Liver (tissue), 9 donors: Measurements from ENCODE around the gene CATSPER4. TPM values are rescaled to one million over a fixed set of nuclear protein-coding genes. Genes with fewer than 3 reads are reported as not detected.

Experiments
- DNase-seq: peaks from one replicate; pipeline ENCODE4 v3.0.0-alpha.2; 2017; ENCODE audit warnings: low spot score
- H3K27ac ChIP-seq, 2 donors: one replicate each; pipeline ENCODE4 v1.7.0; 2013; ENCODE audit warnings: inconsistent platforms in 2 of 2, low read length in 2 of 2, control low read depth in 1 of 2, low read depth in 1 of 2, mild to moderate bottlenecking in 1 of 2
- H3K27me3 ChIP-seq, 4 donors: one replicate each; pipeline versions ENCODE4 v1.6.1 to v1.7.0; 2013; ENCODE audit warnings: low read length in 3 of 4, inconsistent platforms in 1 of 4, mild to moderate bottlenecking in 1 of 4, moderate library complexity in 1 of 4; ENCODE audit not compliant: control insufficient read depth in 4 of 4, insufficient read depth in 4 of 4
- H3K36me3 ChIP-seq, 4 donors: one replicate each; pipeline versions ENCODE4 v1.6.1 to v1.7.0; 2013; ENCODE audit warnings: low read length in 3 of 4, mild to moderate bottlenecking in 3 of 4, low read depth in 1 of 4, moderate library complexity in 1 of 4; ENCODE audit not compliant: control insufficient read depth in 4 of 4, insufficient read depth in 3 of 4
- H3K4me1 ChIP-seq, 4 donors: one replicate each; pipeline versions ENCODE4 v1.6.1 to v1.7.0; 2013; ENCODE audit warnings: low read length in 3 of 4, mild to moderate bottlenecking in 3 of 4, moderate library complexity in 1 of 4; ENCODE audit not compliant: control insufficient read depth in 4 of 4, insufficient read depth in 4 of 4
- H3K4me3 ChIP-seq, 3 donors: one replicate each; pipeline versions ENCODE4 v1.6.1 to v1.7.0; 2013; ENCODE audit warnings: low read length in 3 of 3, control low read depth in 1 of 3, low read depth in 1 of 3, mild to moderate bottlenecking in 1 of 3
- H3K9ac ChIP-seq, 2 donors: one replicate each; pipeline ENCODE4 v1.7.0; 2013; ENCODE audit warnings: low read length in 2 of 2, mild to moderate bottlenecking in 2 of 2, moderate library complexity in 2 of 2, control low read depth in 1 of 2, low read depth in 1 of 2
- H3K9me3 ChIP-seq, 4 donors: one replicate each; pipeline versions ENCODE4 v1.6.1 to v1.7.0; 2013; ENCODE audit warnings: low read length in 3 of 4; ENCODE audit not compliant: control insufficient read depth in 4 of 4
- EGR1 ChIP-seq, 2 donors: IDR thresholded peaks; 2 replicates each; pipeline ENCODE4 v1.6.1; 2016 to 2018; ENCODE audit warnings: antibody characterized with exemption in 2 of 2, low read depth in 2 of 2
- FOXA1 ChIP-seq: IDR thresholded peaks from 2 replicates; pipeline ENCODE4 v1.6.1; 2016; ENCODE audit warnings: antibody characterized with exemption
- FOXA2 ChIP-seq: IDR thresholded peaks from 2 replicates; pipeline ENCODE4 v1.6.1; 2016; ENCODE audit warnings: antibody characterized with exemption
- GABPA ChIP-seq, 2 donors: IDR thresholded peaks in 1 of 2; conservative IDR thresholded peaks in 1 of 2; 2 replicates each; pipeline ENCODE4 v1.6.1; 2016; ENCODE audit warnings: antibody characterized with exemption in 2 of 2, mild to moderate bottlenecking in 1 of 2, moderate library complexity in 1 of 2
- HNF4A ChIP-seq, 2 donors: conservative IDR thresholded peaks; 2 replicates each; pipeline ENCODE4 v1.6.1; 2016; ENCODE audit warnings: antibody characterized with exemption in 2 of 2, mild to moderate bottlenecking in 2 of 2
- HNF4G ChIP-seq: IDR thresholded peaks from 2 replicates; pipeline ENCODE4 v1.6.1; 2016; ENCODE audit warnings: antibody characterized with exemption
- JUND ChIP-seq, 2 donors: IDR thresholded peaks; 2 replicates each; pipeline ENCODE4 v1.6.1; 2016; ENCODE audit warnings: antibody characterized with exemption in 2 of 2
- NR2F2 ChIP-seq: IDR thresholded peaks from 2 replicates; pipeline ENCODE4 v1.6.1; 2016; ENCODE audit warnings: antibody characterized with exemption
- RAD21 ChIP-seq, 2 donors: IDR thresholded peaks; 2 replicates each; pipeline ENCODE4 v1.6.1; 2016; ENCODE audit warnings: antibody characterized with exemption in 2 of 2, mild to moderate bottlenecking in 2 of 2
- RXRA ChIP-seq, 2 donors: IDR thresholded peaks; 2 replicates each; pipeline ENCODE4 v1.6.1; 2017 to 2018; ENCODE audit warnings: antibody characterized with exemption in 2 of 2, mild to moderate bottlenecking in 1 of 2
- SP1 ChIP-seq: IDR thresholded peaks from 2 replicates; pipeline ENCODE4 v1.6.1; 2018; ENCODE audit warnings: antibody characterized with exemption, mild to moderate bottlenecking
- TAF1 ChIP-seq: conservative IDR thresholded peaks from 2 replicates; pipeline ENCODE4 v1.6.1; 2016; ENCODE audit warnings: antibody characterized with exemption, mild to moderate bottlenecking
- YY1 ChIP-seq: IDR thresholded peaks from 2 replicates; pipeline ENCODE4 v1.6.1; 2016; ENCODE audit warnings: antibody characterized with exemption, mild to moderate bottlenecking
- WGBS: extraction: QIAGEN DNeasy Blood & Tissue Kit; methylation state at CpG from one replicate; pipeline ENCODE4 v1.1.7; 2013; 5-methylcytosine and 5-hydroxymethylcytosine counted together
- polyA plus RNA-seq, 2 donors: library from polyadenylated mRNA; stranded (reverse) in 1 of 2; unstranded in 1 of 2; fragments of 200-250 nt in 1 of 2; fragments of >200 nt in 1 of 2; fragmentation: Nextera tagmentation in 1 of 2; extraction: Ambion mirVana in 1 of 2; gene quantifications; one replicate each; pipeline versions ENCODE4 v1.2.1 to v1.2.3, GENCODE V29; 2013 to 2015
- total RNA-seq, 2 donors: library from RNA; depleted of rRNA; stranded (reverse); fragments of >200 nt; gene quantifications; one replicate each; pipeline ENCODE4 v1.2.3, GENCODE V29; 2014
- TF ChIP-seq, protein P1 (sequence below): IDR thresholded peaks from 2 replicates; pipeline ENCODE4 v1.6.1; 2016; ENCODE audit warnings: antibody characterized with exemption
- TF ChIP-seq, protein P2 (sequence below): IDR thresholded peaks from 2 replicates; pipeline ENCODE4 v1.6.1; 2016; ENCODE audit warnings: antibody characterized with exemption
- TF ChIP-seq, protein P3 (sequence below): fragments of 150-350 bp; IDR thresholded peaks from 2 replicates; pipeline ENCODE4 v1.5.1; 2017; ENCODE audit warnings: improper control_type of control experiment, low read depth, low read length; ENCODE audit not compliant: missing input control
- TF ChIP-seq, protein P4 (sequence below): IDR thresholded peaks from 2 replicates; pipeline ENCODE4 v1.6.1; 2016; ENCODE audit warnings: antibody characterized with exemption, mild to moderate bottlenecking
- TF ChIP-seq, protein P5 (sequence below): IDR thresholded peaks from 2 replicates; pipeline ENCODE4 v1.6.1; 2016; ENCODE audit warnings: antibody characterized with exemption
- donor health status: healthy.
- donor health status: healthy.
- donor health status: healthy.
- donor health status: healthy.
- donor health status: healthy.

The CATSPER4 gene
- total and polyA plus RNA-seq, 4 donors: not detected

DNA sequence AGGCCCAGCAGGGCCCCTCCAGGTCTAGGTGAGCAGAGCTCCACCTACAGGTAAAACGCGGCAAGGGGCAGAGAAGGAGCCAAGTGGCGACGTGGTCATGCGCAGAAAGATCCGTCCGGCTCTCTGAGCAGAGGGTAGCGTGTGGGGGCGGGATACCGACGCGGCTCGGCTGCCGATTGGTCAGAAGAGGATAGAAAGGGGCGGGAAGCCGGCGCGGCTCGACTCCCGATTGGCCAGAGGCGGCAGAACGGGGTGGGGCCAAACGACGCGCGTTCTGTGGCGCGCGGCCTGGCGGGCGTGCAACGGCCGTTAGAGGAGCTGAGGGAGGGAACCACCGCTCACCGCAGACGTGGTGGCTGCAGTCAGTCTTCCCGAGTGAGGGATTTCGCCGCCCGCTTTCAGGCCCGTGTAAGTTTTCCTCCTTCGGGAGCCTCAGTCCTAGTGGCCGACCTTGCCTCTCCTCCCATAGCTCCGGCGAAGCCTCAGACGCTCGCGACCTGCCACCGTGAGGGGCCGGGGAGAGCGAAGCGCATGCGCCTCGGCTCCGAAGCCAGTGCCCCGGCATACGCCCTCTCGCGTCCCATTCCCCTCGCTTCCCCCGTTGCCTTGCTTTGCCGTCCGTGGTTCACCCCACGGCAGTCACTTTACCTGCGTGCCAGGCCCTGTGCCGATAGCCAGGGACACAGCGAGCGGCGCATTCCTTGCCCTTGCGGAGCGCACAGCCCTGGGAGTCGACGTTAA lies 43.7 kb downstream of the CATSPER4 start, which contains the start of gene CEP85:
TSS of gene CEP85 (plus strand) at position 298 of the 741 bp plus-strand sequence. CDS start 5,584 bp downstream, outside the sequence.
- TF ChIP-seq YY1: peak; percentile 59
- TF ChIP-seq NR2F2: no peak
- no peak for TF ChIP-seq FOXA2
- TF ChIP-seq FOXA1: no peak
- TF ChIP-seq GABPA (IDR thresholded peaks at IDR 0.05 in 1 of 2, conservative IDR thresholded peaks at IDR 0.05 in 1 of 2): no peak
- TF ChIP-seq, protein P1, sequence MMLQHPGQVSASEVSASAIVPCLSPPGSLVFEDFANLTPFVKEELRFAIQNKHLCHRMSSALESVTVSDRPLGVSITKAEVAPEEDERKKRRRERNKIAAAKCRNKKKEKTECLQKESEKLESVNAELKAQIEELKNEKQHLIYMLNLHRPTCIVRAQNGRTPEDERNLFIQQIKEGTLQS: no peak
- TF ChIP-seq, protein P2, sequence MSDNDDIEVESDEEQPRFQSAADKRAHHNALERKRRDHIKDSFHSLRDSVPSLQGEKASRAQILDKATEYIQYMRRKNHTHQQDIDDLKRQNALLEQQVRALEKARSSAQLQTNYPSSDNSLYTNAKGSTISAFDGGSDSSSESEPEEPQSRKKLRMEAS: peak; percentile 63
- peak; percentile 91 to 94 for TF ChIP-seq EGR1 (IDR thresholded peaks at IDR 0.05; ENCODE audit: low read depth in 2 of 2)
- TF ChIP-seq, protein P3, sequence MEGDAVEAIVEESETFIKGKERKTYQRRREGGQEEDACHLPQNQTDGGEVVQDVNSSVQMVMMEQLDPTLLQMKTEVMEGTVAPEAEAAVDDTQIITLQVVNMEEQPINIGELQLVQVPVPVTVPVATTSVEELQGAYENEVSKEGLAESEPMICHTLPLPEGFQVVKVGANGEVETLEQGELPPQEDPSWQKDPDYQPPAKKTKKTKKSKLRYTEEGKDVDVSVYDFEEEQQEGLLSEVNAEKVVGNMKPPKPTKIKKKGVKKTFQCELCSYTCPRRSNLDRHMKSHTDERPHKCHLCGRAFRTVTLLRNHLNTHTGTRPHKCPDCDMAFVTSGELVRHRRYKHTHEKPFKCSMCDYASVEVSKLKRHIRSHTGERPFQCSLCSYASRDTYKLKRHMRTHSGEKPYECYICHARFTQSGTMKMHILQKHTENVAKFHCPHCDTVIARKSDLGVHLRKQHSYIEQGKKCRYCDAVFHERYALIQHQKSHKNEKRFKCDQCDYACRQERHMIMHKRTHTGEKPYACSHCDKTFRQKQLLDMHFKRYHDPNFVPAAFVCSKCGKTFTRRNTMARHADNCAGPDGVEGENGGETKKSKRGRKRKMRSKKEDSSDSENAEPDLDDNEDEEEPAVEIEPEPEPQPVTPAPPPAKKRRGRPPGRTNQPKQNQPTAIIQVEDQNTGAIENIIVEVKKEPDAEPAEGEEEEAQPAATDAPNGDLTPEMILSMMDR: peak; percentile 90
- peak; percentile 55 to 74 for TF ChIP-seq HNF4A (conservative IDR thresholded peaks at IDR 0.05)
- peak; percentile 80 to 81 for TF ChIP-seq RAD21 (IDR thresholded peaks at IDR 0.05)
- peak in 1 of 2 donors; percentile 54 for TF ChIP-seq RXRA (IDR thresholded peaks at IDR 0.05)
- TF ChIP-seq, protein P4, sequence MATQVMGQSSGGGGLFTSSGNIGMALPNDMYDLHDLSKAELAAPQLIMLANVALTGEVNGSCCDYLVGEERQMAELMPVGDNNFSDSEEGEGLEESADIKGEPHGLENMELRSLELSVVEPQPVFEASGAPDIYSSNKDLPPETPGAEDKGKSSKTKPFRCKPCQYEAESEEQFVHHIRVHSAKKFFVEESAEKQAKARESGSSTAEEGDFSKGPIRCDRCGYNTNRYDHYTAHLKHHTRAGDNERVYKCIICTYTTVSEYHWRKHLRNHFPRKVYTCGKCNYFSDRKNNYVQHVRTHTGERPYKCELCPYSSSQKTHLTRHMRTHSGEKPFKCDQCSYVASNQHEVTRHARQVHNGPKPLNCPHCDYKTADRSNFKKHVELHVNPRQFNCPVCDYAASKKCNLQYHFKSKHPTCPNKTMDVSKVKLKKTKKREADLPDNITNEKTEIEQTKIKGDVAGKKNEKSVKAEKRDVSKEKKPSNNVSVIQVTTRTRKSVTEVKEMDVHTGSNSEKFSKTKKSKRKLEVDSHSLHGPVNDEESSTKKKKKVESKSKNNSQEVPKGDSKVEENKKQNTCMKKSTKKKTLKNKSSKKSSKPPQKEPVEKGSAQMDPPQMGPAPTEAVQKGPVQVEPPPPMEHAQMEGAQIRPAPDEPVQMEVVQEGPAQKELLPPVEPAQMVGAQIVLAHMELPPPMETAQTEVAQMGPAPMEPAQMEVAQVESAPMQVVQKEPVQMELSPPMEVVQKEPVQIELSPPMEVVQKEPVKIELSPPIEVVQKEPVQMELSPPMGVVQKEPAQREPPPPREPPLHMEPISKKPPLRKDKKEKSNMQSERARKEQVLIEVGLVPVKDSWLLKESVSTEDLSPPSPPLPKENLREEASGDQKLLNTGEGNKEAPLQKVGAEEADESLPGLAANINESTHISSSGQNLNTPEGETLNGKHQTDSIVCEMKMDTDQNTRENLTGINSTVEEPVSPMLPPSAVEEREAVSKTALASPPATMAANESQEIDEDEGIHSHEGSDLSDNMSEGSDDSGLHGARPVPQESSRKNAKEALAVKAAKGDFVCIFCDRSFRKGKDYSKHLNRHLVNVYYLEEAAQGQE: peak; percentile 27
- no peak for TF ChIP-seq JUND (IDR thresholded peaks at IDR 0.05)
- TF ChIP-seq SP1: peak; percentile 91
- TF ChIP-seq, protein P5, sequence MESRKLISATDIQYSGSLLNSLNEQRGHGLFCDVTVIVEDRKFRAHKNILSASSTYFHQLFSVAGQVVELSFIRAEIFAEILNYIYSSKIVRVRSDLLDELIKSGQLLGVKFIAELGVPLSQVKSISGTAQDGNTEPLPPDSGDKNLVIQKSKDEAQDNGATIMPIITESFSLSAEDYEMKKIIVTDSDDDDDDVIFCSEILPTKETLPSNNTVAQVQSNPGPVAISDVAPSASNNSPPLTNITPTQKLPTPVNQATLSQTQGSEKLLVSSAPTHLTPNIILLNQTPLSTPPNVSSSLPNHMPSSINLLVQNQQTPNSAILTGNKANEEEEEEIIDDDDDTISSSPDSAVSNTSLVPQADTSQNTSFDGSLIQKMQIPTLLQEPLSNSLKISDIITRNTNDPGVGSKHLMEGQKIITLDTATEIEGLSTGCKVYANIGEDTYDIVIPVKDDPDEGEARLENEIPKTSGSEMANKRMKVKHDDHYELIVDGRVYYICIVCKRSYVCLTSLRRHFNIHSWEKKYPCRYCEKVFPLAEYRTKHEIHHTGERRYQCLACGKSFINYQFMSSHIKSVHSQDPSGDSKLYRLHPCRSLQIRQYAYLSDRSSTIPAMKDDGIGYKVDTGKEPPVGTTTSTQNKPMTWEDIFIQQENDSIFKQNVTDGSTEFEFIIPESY: peak; percentile 20
- no peak for TF ChIP-seq TAF1
- peak; percentile 50 for TF ChIP-seq HNF4G
- Histone ChIP-seq H3K9me3 (no peaks in the 10 kb centered on the region), H3K9ac (peak within 1 kb of the TSS; percentile 55 to 79), H3K4me1 (peaks cover 0 to 17% (median 10%) of the 10 kb centered on the region in 4 donors), H3K36me3 (no peaks in the 10 kb centered on the region), H3K4me3 (peak within 1 kb of the TSS; percentile 58 to 82 (median 74)), H3K27me3 (no peaks in the 10 kb centered on the region), H3K27ac (peak within 1 kb of the TSS; percentile 60 to 86)
- WGBS: under 1% methylated on average over 73 of the region's 73 CpGs
- peak; percentile 98 for DNase-seq
